GM12878 (cell line): ENCODE measurements around the gene CETN1. TPM values are rescaled to one million over a fixed set of nuclear protein-coding genes. Genes with fewer than 3 reads are reported as not detected.

Experiments used
- ATAC-seq: fragments of 200-7000 bp; cut with Tn5 transposase; 3 replicates; pipeline ENCODE4 v1.9.1; 2020; ENCODE audit warnings: mild to moderate bottlenecking, moderate library complexity
- BruUV-seq: library from RNA; stranded (reverse); fragments of 400-500 nt; replicated peaks from 2 replicates; lab custom pipeline; 2021; lab: Mats Ljungman, UMichigan
- CTCF ChIA-PET: fragments of 300-600 bp; sonication (Branson Sonifier 250); formaldehyde crosslinking; extraction: SDS; loops from one replicate; lab custom pipeline; 2021; ENCODE audit warnings: inconsistent platforms; lab: Yijun Ruan, JAX
- POLR2A ChIA-PET: fragments of 350-600 bp; formaldehyde crosslinking; extraction: SDS; loops from one replicate; lab custom pipeline; 2021; ENCODE audit warnings: inconsistent platforms; lab: Charles Lee
- RAD21 ChIA-PET: fragments of 300-600 bp; sonication (Branson Sonifier 250); formaldehyde crosslinking; loops from one replicate; lab custom pipeline; 2023; ENCODE audit warnings: antibody characterized with exemption; ENCODE audit not compliant: unreplicated experiment; lab: Charles Lee
- SMC1A ChIA-PET: fragments of 300-600 bp; sonication (Branson Sonifier 250); formaldehyde crosslinking; loops from one replicate; lab custom pipeline; 2023; ENCODE audit not compliant: unreplicated experiment, uncharacterized antibody; lab: Charles Lee
- DNase-seq: peaks from one replicate; pipeline ENCODE4 v3.0.0-alpha.2; 2011; ENCODE audit warnings: low read depth, low spot score
- FAIRE-seq: peaks from 3 replicates; lab custom pipeline; 2011; peaks lifted over from hg19 to GRCh38; lab: Jason Lieb, UNC
- H2AFZ ChIP-seq: 2 replicates; pipeline ENCODE4 v1.6.0; 2011; ENCODE audit warnings: low read depth, low read length, control low read depth; ENCODE audit not compliant: control insufficient read depth
- H3K27ac ChIP-seq: 2 replicates; pipeline ENCODE4 v1.5.1; 2011; ENCODE audit warnings: control low read depth; ENCODE audit not compliant: control insufficient read depth, insufficient read depth
- H3K27me3 ChIP-seq, 2 experiments: replicated peaks in 1 of 2; 2 replicates each; pipeline versions ENCODE4 v1.6.0 to v1.6.1; 2011; ENCODE audit warnings: low read length in 1 of 2; ENCODE audit not compliant: control insufficient read depth in 2 of 2, insufficient read depth in 2 of 2
- H3K36me3 ChIP-seq, 2 experiments: 2 replicates each; pipeline ENCODE4 v1.5.1; 2011; ENCODE audit warnings: low read length in 1 of 2; ENCODE audit not compliant: control insufficient read depth in 2 of 2, insufficient read depth in 2 of 2
- H3K4me1 ChIP-seq: 2 replicates; pipeline ENCODE4 v1.6.1; 2011; ENCODE audit warnings: mild to moderate bottlenecking, low read length, moderate library complexity, mixed read lengths; ENCODE audit not compliant: control insufficient read depth, insufficient read depth
- H3K4me2 ChIP-seq: 2 replicates; pipeline ENCODE4 v1.6.0; 2011; ENCODE audit warnings: control low read depth; ENCODE audit not compliant: control insufficient read depth, insufficient read depth
- H3K4me3 ChIP-seq: fragments of 200-600 bp; sonication (generic); 2 replicates; pipeline ENCODE4 v1.5.1; 2016
- H3K79me2 ChIP-seq: 2 replicates; pipeline ENCODE4 v1.6.0; 2011; ENCODE audit warnings: low read length; ENCODE audit not compliant: control insufficient read depth, insufficient read depth
- H3K9ac ChIP-seq: 2 replicates; pipeline ENCODE4 v1.8.0; 2011; ENCODE audit warnings: low read length, control low read depth, mixed read lengths; ENCODE audit not compliant: control insufficient read depth, insufficient read depth
- H3K9me3 ChIP-seq: replicated peaks from 3 replicates; pipeline ENCODE4 v1.5.1; 2011; ENCODE audit warnings: mild to moderate bottlenecking, low read length; ENCODE audit not compliant: control insufficient read depth, insufficient read depth
- H4K20me1 ChIP-seq: 2 replicates; pipeline ENCODE4 v1.6.0; 2011; ENCODE audit not compliant: control insufficient read depth, insufficient read depth
- CHD1 ChIP-seq: IDR thresholded peaks from 2 replicates; pipeline ENCODE4 v1.6.1; 2012; ENCODE audit warnings: low read depth, low read length, improper control_type of control experiment
- CTCF ChIP-seq, 3 experiments: IDR thresholded peaks in 2 of 3; conservative IDR thresholded peaks in 1 of 3; 2 replicates each; pipeline ENCODE4 v1.5.1; 2011; ENCODE audit warnings: low read depth in 3 of 3, low read length in 3 of 3, mild to moderate bottlenecking in 3 of 3, control low read depth in 2 of 3, moderate library complexity in 2 of 3, inconsistent platforms in 1 of 3, mixed read lengths in 1 of 3; ENCODE audit not compliant: control insufficient read depth in 2 of 3, insufficient read depth in 1 of 3; ENCODE audit errors: extremely low read depth in 1 of 3
- E2F8 ChIP-seq: fragments of 450-650 bp; IDR thresholded peaks from 2 replicates; pipeline ENCODE4 v1.6.1; 2018; ENCODE audit warnings: mild to moderate bottlenecking, low read depth, moderate library complexity; ENCODE audit not compliant: partially characterized antibody
- ZNF274 ChIP-seq: IDR thresholded peaks from one replicate; pipeline ENCODE4 v1.8.0; 2011; ENCODE audit not compliant: insufficient read length, insufficient read depth
- in situ Hi-C: fragments of 300-500 bp; cut with MboI; formaldehyde crosslinking; loops from 9 replicates; pipeline ENCODE4 v1.14.3; 2018; ENCODE audit warnings: mixed read lengths
- intact Hi-C: fragments of 100-400 bp; cut with micrococcal nuclease; formaldehyde crosslinking; loops from one replicate; pipeline ENCODE4 v1.14.2; 2022; ENCODE audit not compliant: unreplicated experiment
- polyA plus RNA-seq, 11 experiments: library from polyadenylated mRNA; depleted of rRNA in 4 of 11; unstranded in 6 of 11; stranded (reverse) in 5 of 11; fragments of >200 nt; fragmentation: Nextera tagmentation in 4 of 11; fragmentation: Illumina TruSeq in 1 of 11; extraction: Ambion mirVana in 4 of 11; extraction: Trizol in 1 of 11; gene quantifications; 1 replicate in 1 of 11; 2 replicates in 10 of 11; pipeline versions ENCODE4 v1.2.1 to v1.2.3, GENCODE V29; 2011 to 2016; ENCODE audit warnings: inconsistent platforms in 2 of 11, missing spikeins in 2 of 11, low read depth in 1 of 11
- total RNA-seq, 4 experiments: library from RNA; depleted of rRNA in 3 of 4; stranded (reverse); fragments of >200 nt in 3 of 4; fragmentation: Illumina TruSeq in 1 of 4; extraction: Trizol in 1 of 4; gene quantifications; 2 replicates each; pipeline versions ENCODE4 v1.2.1 to v1.2.3, GENCODE V29; 2013 to 2021

Gene CETN1
- total and polyA plus RNA-seq, 10 of the 15 experiments (the other 5 are each of a cell fraction or from before 2014, with no cell fraction given), result not detected

- H3K9ac ChIP-seq, result no peak overlapping the region
- ChIA-PET RAD21 (interaction anchor here (0.9 to 1.0 kb wide), 2 partner anchors 11 to 13 kb away, joined by 3 read pairs; no protein-coding TSS in a partner anchor), SMC1A (interaction anchor here (0.8 to 2.6 kb wide), 7 partner anchors 10 to 210 kb away, joined by 3 to 9 read pairs (median 3); no protein-coding TSS in a partner anchor), POLR2A (no interaction called here), CTCF (interaction anchor here (1.2 to 2.1 kb wide), 4 partner anchors 13 to 208 kb away, joined by 4 to 9 read pairs (median 6); no protein-coding TSS in a partner anchor)
- ATAC-seq, result no peak
- FAIRE-seq, result no peak
- no peak overlapping the region for H3K27ac ChIP-seq
- TF ChIP-seq CHD1 (no peak), E2F8 (no peak), ZNF274 (no peak), CTCF (IDR thresholded peaks at IDR 0.05 in 2 of 3, conservative IDR thresholded peaks at IDR 0.05 in 1 of 3; ENCODE audit: control insufficient read depth in 2 of 3, extremely low read depth in 1 of 3, insufficient read depth in 1 of 3, low read depth in 3 of 3, low read length in 3 of 3) (no peak)
- in situ Hi-C loops, result no loop called here
- intact Hi-C loops, result no loop called here
- H3K4me2 ChIP-seq, result no peak overlapping the region
- no peak overlapping the region for H2AFZ ChIP-seq
- H3K4me3 ChIP-seq, result no peak overlapping the region
- no peaks in the 10 kb centered on the region for H3K4me1 ChIP-seq
- no TSS peak for BruUV-seq
- no peaks in the 10 kb centered on the region for H3K9me3 ChIP-seq
- DNase-seq, result no peak
- H3K27me3 ChIP-seq, result no peaks in the 10 kb centered on the region; a peak in 1 of 4 replicates
- H4K20me1 ChIP-seq, result no peaks in the 10 kb centered on the region
- H3K36me3 ChIP-seq, result no peaks in the 10 kb centered on the region
- H3K79me2 ChIP-seq, result no peaks in the 10 kb centered on the region
Observed at GRCh38 chr18:631560-631959, 51.4 kb downstream of the CETN1 start.

Other genes with a start within 250 kb of the CETN1 start
- not detected in 2 replicates for gene COLEC12, start 79.7 kb upstream of the CETN1 start, total RNA-seq (2014; rRNA removed)
- gene COLEC12, start 79.7 kb upstream of the CETN1 start, total RNA-seq (2014; rRNA removed; fragmentation: Illumina TruSeq; extraction: Trizol), result not detected in 2 replicates
- gene COLEC12, start 79.7 kb upstream of the CETN1 start, total RNA-seq (2021), result 0.03 and 0.05 TPM in 2 replicates
- gene COLEC12, start 79.7 kb upstream of the CETN1 start, polyA plus RNA-seq (2011; rRNA removed), result not detected in 2 replicates
- not detected in 2 replicates for gene COLEC12, start 79.7 kb upstream of the CETN1 start, polyA plus RNA-seq (2014; fragmentation: Illumina TruSeq; extraction: Trizol)
- gene COLEC12, start 79.7 kb upstream of the CETN1 start, polyA plus RNA-seq (2014; fragmentation: Nextera tagmentation; extraction: Ambion mirVana), result not detected
- gene COLEC12, start 79.7 kb upstream of the CETN1 start, polyA plus RNA-seq (2014; rRNA removed), result not detected in 2 replicates
- gene COLEC12, start 79.7 kb upstream of the CETN1 start, polyA plus RNA-seq (2016; fragmentation: Nextera tagmentation; extraction: Ambion mirVana), result under 1 TPM in 1 of 2 experiments, not detected in 1; 0.04 TPM
- gene CLUL1, start 16.6 kb downstream of the CETN1 start, total RNA-seq (2014; rRNA removed), result not detected in 2 replicates
- gene CLUL1, start 16.6 kb downstream of the CETN1 start, total RNA-seq (2014; rRNA removed; fragmentation: Illumina TruSeq; extraction: Trizol), result not detected in 2 replicates
- gene CLUL1, start 16.6 kb downstream of the CETN1 start, total RNA-seq (2021), result not detected in 2 replicates
- gene CLUL1, start 16.6 kb downstream of the CETN1 start, polyA plus RNA-seq (2011; rRNA removed), result 0.19 TPM in 1 of 2 replicates, not detected in the other
- gene CLUL1, start 16.6 kb downstream of the CETN1 start, polyA plus RNA-seq (2014; fragmentation: Illumina TruSeq; extraction: Trizol), result not detected in 2 replicates
- gene CLUL1, start 16.6 kb downstream of the CETN1 start, polyA plus RNA-seq (2014; fragmentation: Nextera tagmentation; extraction: Ambion mirVana), result under 1 TPM in 1 of 2 experiments, not detected in 1; 0.31 TPM
- not detected in 2 replicates for gene CLUL1, start 16.6 kb downstream of the CETN1 start, polyA plus RNA-seq (2014; rRNA removed)
- gene CLUL1, start 16.6 kb downstream of the CETN1 start, polyA plus RNA-seq (2016; fragmentation: Nextera tagmentation; extraction: Ambion mirVana), result not detected
- gene TYMS, start 77.3 kb downstream of the CETN1 start, total RNA-seq (2014; rRNA removed), result 65.8 and 74.4 TPM in 2 replicates
- 34.8 and 38.6 TPM in 2 replicates for gene TYMS, start 77.3 kb downstream of the CETN1 start, total RNA-seq (2014; rRNA removed; fragmentation: Illumina TruSeq; extraction: Trizol)
- gene TYMS, start 77.3 kb downstream of the CETN1 start, total RNA-seq (2021), result 219 and 224 TPM in 2 replicates
- 221 and 263 TPM in 2 replicates for gene TYMS, start 77.3 kb downstream of the CETN1 start, polyA plus RNA-seq (2011; rRNA removed)
- gene TYMS, start 77.3 kb downstream of the CETN1 start, polyA plus RNA-seq (2014; fragmentation: Illumina TruSeq; extraction: Trizol), result 250 and 297 TPM in 2 replicates
- gene TYMS, start 77.3 kb downstream of the CETN1 start, polyA plus RNA-seq (2014; fragmentation: Nextera tagmentation; extraction: Ambion mirVana), result 100 to 1,000 TPM; 157 to 197 TPM
- gene TYMS, start 77.3 kb downstream of the CETN1 start, polyA plus RNA-seq (2014; rRNA removed), result 200 and 218 TPM in 2 replicates
- gene TYMS, start 77.3 kb downstream of the CETN1 start, polyA plus RNA-seq (2016; fragmentation: Nextera tagmentation; extraction: Ambion mirVana), result 100 to 1,000 TPM; 516 to 524 TPM
- 26.3 and 28.9 TPM in 2 replicates for gene ENOSF1, start 132.2 kb downstream of the CETN1 start, total RNA-seq (2014; rRNA removed)
- 23.5 and 26.2 TPM in 2 replicates for gene ENOSF1, start 132.2 kb downstream of the CETN1 start, total RNA-seq (2014; rRNA removed; fragmentation: Illumina TruSeq; extraction: Trizol)
- 40.0 and 43.3 TPM in 2 replicates for gene ENOSF1, start 132.2 kb downstream of the CETN1 start, total RNA-seq (2021)
- gene ENOSF1, start 132.2 kb downstream of the CETN1 start, polyA plus RNA-seq (2011; rRNA removed), result 27.6 and 30.7 TPM in 2 replicates
- 40.0 and 43.5 TPM in 2 replicates for gene ENOSF1, start 132.2 kb downstream of the CETN1 start, polyA plus RNA-seq (2014; fragmentation: Illumina TruSeq; extraction: Trizol)
- gene ENOSF1, start 132.2 kb downstream of the CETN1 start, polyA plus RNA-seq (2014; fragmentation: Nextera tagmentation; extraction: Ambion mirVana), result 10 to 100 TPM; 12.5 to 13.3 TPM
- gene ENOSF1, start 132.2 kb downstream of the CETN1 start, polyA plus RNA-seq (2014; rRNA removed), result 30.4 and 31.3 TPM in 2 replicates
- gene ENOSF1, start 132.2 kb downstream of the CETN1 start, polyA plus RNA-seq (2016; fragmentation: Nextera tagmentation; extraction: Ambion mirVana), result 10 to 100 TPM; 41.6 to 42.3 TPM
- 5.8 and 7.4 TPM in 2 replicates for gene YES1, start 231.9 kb downstream of the CETN1 start, total RNA-seq (2014; rRNA removed)
- 7.9 and 8.1 TPM in 2 replicates for gene YES1, start 231.9 kb downstream of the CETN1 start, total RNA-seq (2014; rRNA removed; fragmentation: Illumina TruSeq; extraction: Trizol)
- 5.6 and 6.5 TPM in 2 replicates for gene YES1, start 231.9 kb downstream of the CETN1 start, total RNA-seq (2021)
- gene YES1, start 231.9 kb downstream of the CETN1 start, polyA plus RNA-seq (2011; rRNA removed), result 6.7 and 11.3 TPM in 2 replicates
- gene YES1, start 231.9 kb downstream of the CETN1 start, polyA plus RNA-seq (2014; fragmentation: Illumina TruSeq; extraction: Trizol), result 5.7 and 6.5 TPM in 2 replicates
- 1 to 10 TPM; 2.5 to 3.7 TPM for gene YES1, start 231.9 kb downstream of the CETN1 start, polyA plus RNA-seq (2014; fragmentation: Nextera tagmentation; extraction: Ambion mirVana)
- gene YES1, start 231.9 kb downstream of the CETN1 start, polyA plus RNA-seq (2014; rRNA removed), result 3.6 and 6.8 TPM in 2 replicates
- 1 to 10 TPM; 2.3 to 3.0 TPM for gene YES1, start 231.9 kb downstream of the CETN1 start, polyA plus RNA-seq (2016; fragmentation: Nextera tagmentation; extraction: Ambion mirVana)